HG02763 (cell line): Measurements from ENCODE around the gene SHC4.

Experiments
- ATAC-seq: cut with Tn5 transposase; IDR thresholded peaks from one replicate; pipeline ENCODE4 v1.9.1; 2021; ENCODE audit warnings: mild to moderate bottlenecking, moderate library complexity; ENCODE audit not compliant: unreplicated experiment

Gene SHC4

GRCh38 chr15:48888191-48888590 lies 75.5 kb downstream of the SHC4 start:
- no peak for ATAC-seq

GRCh38 chr15:48887144-48887543 lies 76.6 kb downstream of the SHC4 start:
- no peak for ATAC-seq

GRCh38 chr15:48883699-48884098 lies 80.0 kb downstream of the SHC4 start:
- no peak for ATAC-seq

GRCh38 chr15:48880070-48880634 lies 83.6 kb downstream of the SHC4 start:
- ATAC-seq, result no peak

GRCh38 chr15:48877630-48878595 lies 85.8 kb downstream of the SHC4 start, which contains the start of gene EID1:
Gene EID1, plus strand, starts transcription at chr15:48878134. Its CDS starts 43 bp downstream, at chr15:48878177.
- peak; percentile 98 for ATAC-seq

GRCh38 chr15:48876057-48876456 lies 87.7 kb downstream of the SHC4 start:
- no peak for ATAC-seq

- ATAC-seq, result no peak
These were observed 88.3 kb downstream of the SHC4 start for GRCh38 chr15:48875241-48875960.

GRCh38 chr15:48872632-48873031 lies 91.1 kb downstream of the SHC4 start:
- ATAC-seq, result no peak

- no peak for ATAC-seq
These were observed 92.2 kb downstream of the SHC4 start for GRCh38 chr15:48871542-48871941.

- no peak for ATAC-seq
These were observed 93.8 kb downstream of the SHC4 start for GRCh38 chr15:48869966-48870365.

GRCh38 chr15:48868536-48868935 lies 95.2 kb downstream of the SHC4 start:
- ATAC-seq, result no peak

- ATAC-seq, result no peak
These were observed 95.7 kb downstream of the SHC4 start for GRCh38 chr15:48868023-48868422.

GRCh38 chr15:48866141-48866563 lies 97.6 kb downstream of the SHC4 start:
- no peak for ATAC-seq

GRCh38 chr15:48865370-48866079 lies 98.2 kb downstream of the SHC4 start:
- ATAC-seq, result no peak

GRCh38 chr15:48862705-48863104 lies 101.0 kb downstream of the SHC4 start:
- ATAC-seq, result no peak

- ATAC-seq, result no peak
These were observed 101.8 kb downstream of the SHC4 start for GRCh38 chr15:48861813-48862431.

- no peak for ATAC-seq
These were observed 104.3 kb downstream of the SHC4 start for GRCh38 chr15:48859426-48859825.

GRCh38 chr15:48858401-48858800 lies 105.3 kb downstream of the SHC4 start:
- no peak for ATAC-seq

GRCh38 chr15:48856942-48857341 lies 106.8 kb downstream of the SHC4 start:
- ATAC-seq, result no peak
